Testis (tissue), 3 donors: Measurements from ENCODE around the gene BMPR1B. TPM values are rescaled to one million over a fixed set of nuclear protein-coding genes. Genes with fewer than 3 reads are reported as not detected.

Experiments
- DNase-seq: peaks from one replicate; pipeline ENCODE4 v3.0.0-alpha.2; 2019
- H3K27ac ChIP-seq, 2 donors: fragments of 200-600 bp; sonication (generic); one replicate each; pipeline ENCODE4 v1.5.1; 2019
- H3K27me3 ChIP-seq: fragments of 200-600 bp; sonication (generic); one replicate; pipeline ENCODE4 v1.5.1; 2019
- H3K36me3 ChIP-seq: fragments of 200-600 bp; sonication (generic); one replicate; pipeline ENCODE4 v1.5.1; 2017; ENCODE audit warnings: low read depth; ENCODE audit errors: missing control alignments
- H3K4me1 ChIP-seq: fragments of 200-600 bp; sonication (generic); one replicate; pipeline ENCODE4 v1.5.1; 2019
- H3K4me3 ChIP-seq, 2 donors: fragments of 200-600 bp; sonication (generic); one replicate each; pipeline ENCODE4 v1.5.1; 2017 to 2019
- H3K9me3 ChIP-seq: fragments of 200-600 bp; sonication (generic); one replicate; pipeline ENCODE4 v1.5.1; 2017
- POLR2A ChIP-seq: fragments of 450-650 bp; IDR thresholded peaks from one replicate; pipeline ENCODE4 v1.6.1; 2017; ENCODE audit warnings: antibody characterized with exemption, mild to moderate bottlenecking, moderate library complexity
- WGBS, 2 donors: methylation state at CpG; one replicate each; pipeline ENCODE4 v1.1.5; 2018; 5-methylcytosine and 5-hydroxymethylcytosine counted together
- intact Hi-C: fragments of 100-400 bp; cut with DNase I; formaldehyde crosslinking; loops from one replicate; pipeline ENCODE4 v1.15.1; 2023; ENCODE audit warnings: low total_unique reads
- polyA plus RNA-seq: library from polyadenylated mRNA; stranded (reverse); fragments of 350-450 nt; fragmentation: Illumina TruSeq; extraction: RNeasy Lipid Tissue Mini Kit (QIAGEN cat#74804); gene quantifications from one replicate; pipeline ENCODE4 v1.2.3, GENCODE V29; 2014; ENCODE audit warnings: low read depth, low replicate concordance; ENCODE audit not compliant: insufficient read depth
- total RNA-seq, 2 donors: library from RNA; depleted of rRNA; stranded (reverse); fragments of >200 nt; gene quantifications; one replicate each; pipeline ENCODE4 v1.2.3, GENCODE V29; 2016
- TF ChIP-seq, protein P1 (sequence below), 3 experiments: fragments of 450-650 bp in 2 of 3; fragments of 200-600 bp in 1 of 3; sonication (generic) in 1 of 3; IDR thresholded peaks; one replicate each; pipeline ENCODE4 v1.5.1; 2016 to 2019; ENCODE audit warnings: antibody characterized with exemption in 3 of 3, mild to moderate bottlenecking in 2 of 3, moderate library complexity in 1 of 3

The BMPR1B gene
- total and polyA plus RNA-seq, 3 donors from 2014 or later: 7.5 to 13.0 (median 9.1) TPM

DNA sequence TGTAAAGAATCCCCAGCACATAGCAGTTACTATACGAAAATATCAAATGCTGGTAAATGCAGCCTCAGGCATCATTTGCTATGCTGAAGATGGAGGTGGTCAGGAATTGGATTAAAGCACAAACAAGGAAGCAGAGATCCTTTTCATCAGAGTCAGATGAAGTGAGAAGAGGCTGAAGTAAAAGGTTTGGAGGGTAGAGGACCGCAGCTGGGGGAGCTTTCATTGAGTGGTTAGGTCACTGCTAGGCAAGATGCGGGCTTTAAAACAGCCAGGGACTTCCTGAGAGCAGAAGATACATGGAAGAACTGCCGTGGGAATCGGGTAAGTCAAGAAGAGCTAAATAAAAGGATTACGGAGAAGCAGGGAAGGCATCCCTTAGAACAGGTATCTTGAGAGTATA is 439.6 kb downstream of the BMPR1B start:
- intact Hi-C loops: no loop called here
- 56 to 66% methylated on average over 6 of the region's 6 CpGs for WGBS, 2 donors

DNA sequence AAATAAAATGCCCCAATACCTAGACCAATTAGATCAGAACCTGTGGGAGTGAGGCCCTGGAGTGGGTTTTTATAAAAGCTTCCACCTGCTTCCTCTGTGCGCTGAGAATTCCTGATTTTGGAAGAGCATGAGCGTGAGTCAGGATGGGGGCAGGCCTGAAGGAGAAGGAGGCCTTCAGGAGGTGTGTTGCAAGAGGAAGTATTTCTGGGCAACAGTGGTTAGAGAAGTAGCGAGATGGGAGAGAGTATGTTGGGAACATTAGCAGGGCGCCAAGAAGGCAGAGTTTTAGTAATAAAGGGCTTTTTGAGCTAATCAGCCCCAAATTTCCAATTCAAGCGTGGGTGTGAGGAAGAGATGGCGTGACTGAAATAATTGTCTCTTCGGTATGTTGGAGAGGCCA is 441.2 kb downstream of the BMPR1B start:
- WGBS, 2 donors: 89 to 90% methylated on average over 7 of the region's 7 CpGs

More for the DNA sequence above, 439.6 kb downstream of the BMPR1B start:
- Histone ChIP-seq H3K27me3 (no peaks in the 10 kb centered on the region), H3K4me3 (no peak overlapping the region), H3K4me1 (no peaks in the 10 kb centered on the region), H3K27ac (no peak overlapping the region), H3K9me3 (no peaks in the 10 kb centered on the region), H3K36me3 (no peaks in the 10 kb centered on the region)
- TF ChIP-seq, protein P1, sequence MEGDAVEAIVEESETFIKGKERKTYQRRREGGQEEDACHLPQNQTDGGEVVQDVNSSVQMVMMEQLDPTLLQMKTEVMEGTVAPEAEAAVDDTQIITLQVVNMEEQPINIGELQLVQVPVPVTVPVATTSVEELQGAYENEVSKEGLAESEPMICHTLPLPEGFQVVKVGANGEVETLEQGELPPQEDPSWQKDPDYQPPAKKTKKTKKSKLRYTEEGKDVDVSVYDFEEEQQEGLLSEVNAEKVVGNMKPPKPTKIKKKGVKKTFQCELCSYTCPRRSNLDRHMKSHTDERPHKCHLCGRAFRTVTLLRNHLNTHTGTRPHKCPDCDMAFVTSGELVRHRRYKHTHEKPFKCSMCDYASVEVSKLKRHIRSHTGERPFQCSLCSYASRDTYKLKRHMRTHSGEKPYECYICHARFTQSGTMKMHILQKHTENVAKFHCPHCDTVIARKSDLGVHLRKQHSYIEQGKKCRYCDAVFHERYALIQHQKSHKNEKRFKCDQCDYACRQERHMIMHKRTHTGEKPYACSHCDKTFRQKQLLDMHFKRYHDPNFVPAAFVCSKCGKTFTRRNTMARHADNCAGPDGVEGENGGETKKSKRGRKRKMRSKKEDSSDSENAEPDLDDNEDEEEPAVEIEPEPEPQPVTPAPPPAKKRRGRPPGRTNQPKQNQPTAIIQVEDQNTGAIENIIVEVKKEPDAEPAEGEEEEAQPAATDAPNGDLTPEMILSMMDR (IDR thresholded peaks at IDR 0.05): no peak
- TF ChIP-seq POLR2A: no peak
- no peak for DNase-seq

DNA sequence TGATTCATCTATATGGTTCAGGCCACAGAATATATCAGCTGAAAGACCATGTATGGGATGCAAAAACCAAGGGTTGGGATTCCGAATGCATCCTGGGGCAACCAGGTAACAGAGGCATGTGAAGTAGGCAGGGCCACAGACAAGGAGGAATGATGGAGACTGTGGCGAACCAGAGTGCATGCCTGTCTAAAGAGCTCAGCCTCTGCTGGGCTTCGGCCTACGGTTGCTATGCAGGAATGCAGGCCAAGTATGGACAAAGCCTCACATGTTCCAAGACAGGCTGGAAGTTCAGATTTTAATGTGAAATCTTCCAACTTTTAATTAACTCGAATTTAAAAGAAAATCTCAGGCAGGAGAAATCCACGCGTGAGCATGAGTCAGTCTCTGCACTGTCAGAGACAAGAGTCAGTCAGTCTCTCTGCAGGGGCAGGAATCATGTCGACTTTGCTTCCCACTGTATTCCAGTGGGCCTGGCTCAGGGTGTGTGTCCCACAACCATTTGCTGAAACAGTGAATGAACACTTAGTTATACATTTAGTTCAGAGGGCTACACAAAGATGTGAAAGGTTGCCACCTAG is 446.6 kb downstream of the BMPR1B start:
- intact Hi-C loops: no loop called here
- H3K36me3 ChIP-seq: no peaks in the 10 kb centered on the region
- 60 to 65% methylated on average over 8 of the region's 8 CpGs for WGBS, 2 donors
- peak; percentile 36 for DNase-seq
- H3K4me3 ChIP-seq: no peak overlapping the region
- TF ChIP-seq, protein P1 (IDR thresholded peaks at IDR 0.05): no peak
- no peaks in the 10 kb centered on the region for H3K27me3 ChIP-seq
- H3K9me3 ChIP-seq: no peaks in the 10 kb centered on the region
- H3K27ac ChIP-seq: no peak overlapping the region
- H3K4me1 ChIP-seq: no peaks in the 10 kb centered on the region

More for the DNA sequence above, 441.2 kb downstream of the BMPR1B start:
- TF ChIP-seq, protein P1 (IDR thresholded peaks at IDR 0.05): no peak
- TF ChIP-seq POLR2A: no peak
- DNase-seq: no peak
- no peaks in the 10 kb centered on the region for H3K4me1 ChIP-seq
- no peak overlapping the region for H3K4me3 ChIP-seq
- no peaks in the 10 kb centered on the region for H3K9me3 ChIP-seq
- intact Hi-C loops: no loop called here
- no peaks in the 10 kb centered on the region for H3K27me3 ChIP-seq
- H3K27ac ChIP-seq: no peak overlapping the region
- H3K36me3 ChIP-seq: no peaks in the 10 kb centered on the region

DNA sequence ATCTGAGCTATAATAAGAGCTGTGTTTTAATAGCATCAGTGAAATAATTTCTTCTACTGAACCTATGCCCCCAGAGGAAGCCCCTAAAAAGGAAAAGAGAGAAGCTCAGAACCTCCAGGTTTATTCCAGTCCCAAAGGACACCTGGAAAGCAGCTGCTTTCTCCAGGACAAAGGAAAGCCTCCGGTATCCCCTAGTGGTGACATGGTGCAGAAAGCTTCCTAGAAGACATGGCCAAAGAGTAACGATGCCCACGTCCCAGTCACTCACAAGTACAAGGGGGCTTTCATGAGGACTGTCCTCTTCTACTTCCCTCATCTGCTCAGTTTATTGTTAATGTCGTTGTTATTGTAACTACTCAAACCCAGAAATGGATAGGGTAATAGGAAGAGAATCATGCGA is 447.1 kb downstream of the BMPR1B start:
- 43 to 56% methylated on average over 5 of the region's 5 CpGs for WGBS, 2 donors
- intact Hi-C loops: no loop called here

More for the DNA sequence above, 447.1 kb downstream of the BMPR1B start:
- no peak for DNase-seq
- Histone ChIP-seq H3K36me3 (no peaks in the 10 kb centered on the region), H3K27me3 (no peaks in the 10 kb centered on the region), H3K9me3 (no peaks in the 10 kb centered on the region), H3K4me1 (no peaks in the 10 kb centered on the region), H3K4me3 (no peak overlapping the region), H3K27ac (no peak overlapping the region)
- TF ChIP-seq POLR2A: no peak
- TF ChIP-seq, protein P1 (IDR thresholded peaks at IDR 0.05): peak in 1 of 3 experiments; percentile 18
